Kidney (tissue), 14 donors: ENCODE data around the gene PNMA1. TPM values are rescaled to one million over a fixed set of nuclear protein-coding genes. Genes with fewer than 3 reads are reported as not detected.

Experiments
- DNase-seq, 5 donors: peaks; one replicate each; pipeline ENCODE4 v3.0.0-alpha.2; 2013 to 2020
- FAIRE-seq: peaks from 2 replicates; lab custom pipeline; 2012; peaks lifted over from hg19 to GRCh38; lab: Jason Lieb, UNC
- H3K27ac ChIP-seq, 2 donors: one replicate each; pipeline ENCODE4 v1.7.0; 2013; ENCODE audit warnings: low read depth in 2 of 2, low read length in 2 of 2, inconsistent platforms in 1 of 2
- H3K27me3 ChIP-seq: one replicate; pipeline ENCODE4 v1.7.1; 2013; ENCODE audit warnings: low read length, inconsistent platforms; ENCODE audit not compliant: control insufficient read depth, insufficient read depth
- H3K36me3 ChIP-seq, 3 donors: one replicate each; pipeline versions ENCODE4 v1.7.0 to v1.7.1; 2013; ENCODE audit warnings: low read length in 3 of 3, control low read depth in 1 of 3, inconsistent platforms in 1 of 3; ENCODE audit not compliant: insufficient read depth in 3 of 3, control insufficient read depth in 2 of 3
- H3K4me1 ChIP-seq, 3 donors: one replicate each; pipeline versions ENCODE4 v1.7.0 to v1.7.1; 2013; ENCODE audit warnings: low read length in 3 of 3, inconsistent platforms in 1 of 3, low read depth in 1 of 3; ENCODE audit not compliant: control insufficient read depth in 2 of 3, insufficient read depth in 2 of 3
- H3K4me3 ChIP-seq, 3 donors: one replicate each; pipeline versions ENCODE4 v1.7.0 to v1.8.1; 2013; ENCODE audit warnings: low read length in 3 of 3, control low read depth in 1 of 3, inconsistent platforms in 1 of 3
- H3K9ac ChIP-seq, 3 donors: one replicate each; pipeline versions ENCODE4 v1.7.0 to v1.7.1; 2013; ENCODE audit warnings: low read length in 3 of 3, control low read depth in 1 of 3, inconsistent platforms in 1 of 3
- H3K9me3 ChIP-seq, 3 donors: one replicate each; pipeline versions ENCODE4 v1.7.0 to v1.7.1; 2013; ENCODE audit warnings: low read length in 3 of 3, control low read depth in 1 of 3, inconsistent platforms in 1 of 3; ENCODE audit not compliant: control insufficient read depth in 2 of 3, insufficient read depth in 1 of 3
- CTCF ChIP-seq: IDR thresholded peaks from 3 replicates; pipeline ENCODE4 v1.5.1; 2012; ENCODE audit warnings: mild to moderate bottlenecking, moderate library complexity, borderline replicate concordance; ENCODE audit not compliant: insufficient read depth; ENCODE audit errors: extremely low read depth
- intact Hi-C: fragments of 100-400 bp; cut with DNase I; formaldehyde crosslinking; loops from one replicate; pipeline ENCODE4 v1.11.1; 2022
- polyA plus RNA-seq: library from polyadenylated mRNA; stranded (reverse); fragments of 350-450 nt; fragmentation: Illumina TruSeq; extraction: RNeasy Lipid Tissue Mini Kit (QIAGEN cat#74804); gene quantifications from one replicate; pipeline ENCODE4 v1.2.3, GENCODE V29; 2014; ENCODE audit warnings: low read depth, low replicate concordance; ENCODE audit not compliant: insufficient read depth
- total RNA-seq: library from RNA; stranded (reverse); fragmentation: NEBNext Ultra II Directional; extraction: Animal tissue kit (Norgen Biotek cat#: 25700); gene quantifications from one replicate; pipeline ENCODE4 v1.2.1, GENCODE V29; 2021
- donor health status: control.
- donor health status: control.
- donor health status: control.
- donor health status: control.
- donor health status: control.
- donor health status: DM: yes; HTN: yes; CAD: no.
- donor health status: Normal renal cell carcinoma (clear cell type).

The PNMA1 gene
- total and polyA plus RNA-seq, 2 donors from 2014 or later: 34.6 to 53.1 TPM

GRCh38 chr14:73666583-73666982 is 47.6 kb downstream of the PNMA1 start:
- Histone ChIP-seq H3K27ac (no peak overlapping the region), H3K36me3 (peaks cover 0 to 9% (median 3%) of the 10 kb centered on the region in 3 donors), H3K9me3 (no peaks in the 10 kb centered on the region), H3K9ac (no peak overlapping the region), H3K27me3 (no peaks in the 10 kb centered on the region), H3K4me1 (no peaks in the 10 kb centered on the region), H3K4me3 (no peak overlapping the region)
- TF ChIP-seq CTCF: no peak
- intact Hi-C loops: no loop called here
- no peak for DNase-seq
- no peak for FAIRE-seq

- Histone ChIP-seq H3K4me3 (no peak overlapping the region), H3K27ac (no peak overlapping the region), H3K9ac (no peak overlapping the region), H3K27me3 (no peaks in the 10 kb centered on the region), H3K36me3 (peaks cover 0 to 14% (median 3%) of the 10 kb centered on the region in 3 donors), H3K4me1 (no peaks in the 10 kb centered on the region), H3K9me3 (no peaks in the 10 kb centered on the region)
- no peak for FAIRE-seq
- no peak for DNase-seq
- intact Hi-C loops: no loop called here
- no peak for TF ChIP-seq CTCF
Measured at GRCh38 chr14:73665130-73665529, 49.1 kb downstream of the PNMA1 start.

GRCh38 chr14:73663548-73664212 is 50.5 kb downstream of the PNMA1 start:
- H3K4me1 ChIP-seq: no peaks in the 10 kb centered on the region
- H3K36me3 ChIP-seq: peaks cover 0 to 14% (median 3%) of the 10 kb centered on the region in 3 donors
- DNase-seq: no peak
- no peak for FAIRE-seq
- intact Hi-C loops: no loop called here
- no peak overlapping the region for H3K27ac ChIP-seq
- no peaks in the 10 kb centered on the region for H3K9me3 ChIP-seq
- H3K4me3 ChIP-seq: no peak overlapping the region
- no peaks in the 10 kb centered on the region for H3K27me3 ChIP-seq
- H3K9ac ChIP-seq: no peak overlapping the region
- no peak for TF ChIP-seq CTCF
